ENCODE data around the gene SFI1. TPM values are rescaled to one million over a fixed set of nuclear protein-coding genes. Genes with fewer than 3 reads are reported as not detected.
"Not testable (repeated sequence)": the region's sequence is repeated elsewhere in the genome, so short reads cannot be mapped to it uniquely, and the experiment has no call there.

SFI1 gene
- polyA plus RNA-seq, 1 donor (not counting 4 experiments of a cell fraction or from before 2014, with no cell fraction given), result 10.7 TPM

- dilution Hi-C loops (cut with MboI; ENCODE audit: extremely low pct_ligation_motif_present, low sequenced_read_pairs), result no loop called here
- H3K27me3 ChIP-seq (ENCODE audit: control insufficient read depth, extremely low read depth, insufficient read depth, low read length), result no peaks in the 10 kb centered on the region
- no peak overlapping the region for H2AFZ ChIP-seq (ENCODE audit: control insufficient read depth, low read length)
Measured at GRCh38 chr22:31477329-31477728, 19.0 kb upstream of the SFI1 start.

GRCh38 chr22:31481129-31481528 lies 15.2 kb upstream of the SFI1 start:
- Histone ChIP-seq H3K9me1 (ENCODE audit: control insufficient read depth, extremely low read depth, insufficient read depth, low read length) (no peaks in the 10 kb centered on the region), H2AFZ (ENCODE audit: control insufficient read depth, low read length) (no peak overlapping the region), H3K9me3 (ENCODE audit: control insufficient read depth, low read depth, low read length) (no peaks in the 10 kb centered on the region), H3K36me3 (ENCODE audit: control insufficient read depth in 2 of 2, extremely low read depth in 1 of 2, insufficient read depth in 2 of 2, low read length in 2 of 2) (peaks cover 15 to 18% of the 10 kb centered on the region in 2 experiments), H3K27me3 (ENCODE audit: control insufficient read depth, extremely low read depth, insufficient read depth, low read length) (no peaks in the 10 kb centered on the region), H3K4me1 (ENCODE audit: control insufficient read depth, extremely low read depth, insufficient read depth, low read length) (no peaks in the 10 kb centered on the region), H3K27ac (ENCODE audit: control insufficient read depth, insufficient read depth, low read length) (no peak overlapping the region), H4K20me1 (ENCODE audit: control insufficient read depth, extremely low read depth, insufficient read depth, low read length) (no peaks in the 10 kb centered on the region), H3K4me3 (ENCODE audit: control insufficient read depth in 2 of 3, extremely low read depth in 1 of 3, insufficient read depth in 2 of 3, low read depth in 1 of 3, low read length in 3 of 3) (no peak overlapping the region), H3K4me2 (ENCODE audit: control insufficient read depth, extremely low read depth, insufficient read depth, low read depth, low read length) (no peak overlapping the region), H3K9ac (ENCODE audit: control insufficient read depth, extremely low read depth, insufficient read depth, low read length) (no peak overlapping the region), H3K79me2 (ENCODE audit: control insufficient read depth, insufficient read depth, low read length) (peaks cover 55% of the 10 kb centered on the region)
- TF ChIP-seq EZH2 (IDR thresholded peaks at IDR 0.05; ENCODE audit: low read length), result no peak
- TF ChIP-seq CTCF (optimal IDR thresholded peaks at IDR 0.05 in 1 of 3, IDR thresholded peaks at IDR 0.05 in 1 of 3, conservative IDR thresholded peaks at IDR 0.05 in 1 of 3; ENCODE audit: extremely low read depth in 1 of 3, insufficient read depth in 2 of 3, low read length in 3 of 3), result no peak
- DNase-seq (ENCODE audit: low read depth, low spot score), result no peak
- dilution Hi-C loops (cut with MboI; ENCODE audit: extremely low pct_ligation_motif_present, low sequenced_read_pairs), result no loop called here
- no peak for FAIRE-seq

More at GRCh38 chr22:31477329-31477728, 19.0 kb upstream of the SFI1 start:
- no peak for FAIRE-seq
- no peak overlapping the region for H3K27ac ChIP-seq (ENCODE audit: control insufficient read depth, insufficient read depth, low read length)
- no peaks in the 10 kb centered on the region for H3K9me3 ChIP-seq (ENCODE audit: control insufficient read depth, low read depth, low read length)
- no peaks in the 10 kb centered on the region for H3K9me1 ChIP-seq (ENCODE audit: control insufficient read depth, extremely low read depth, insufficient read depth, low read length)
- H3K9ac ChIP-seq (ENCODE audit: control insufficient read depth, extremely low read depth, insufficient read depth, low read length), result no peak overlapping the region
- H3K79me2 ChIP-seq (ENCODE audit: control insufficient read depth, insufficient read depth, low read length), result peaks cover 48% of the 10 kb centered on the region
- H3K4me3 ChIP-seq (ENCODE audit: control insufficient read depth in 2 of 3, extremely low read depth in 1 of 3, insufficient read depth in 2 of 3, low read depth in 1 of 3, low read length in 3 of 3), result no peak overlapping the region
- no peaks in the 10 kb centered on the region for H4K20me1 ChIP-seq (ENCODE audit: control insufficient read depth, extremely low read depth, insufficient read depth, low read length)
- H3K4me1 ChIP-seq (ENCODE audit: control insufficient read depth, extremely low read depth, insufficient read depth, low read length), result no peaks in the 10 kb centered on the region
- no peak overlapping the region for H3K4me2 ChIP-seq (ENCODE audit: control insufficient read depth, extremely low read depth, insufficient read depth, low read depth, low read length)
- TF ChIP-seq EZH2 (IDR thresholded peaks at IDR 0.05; ENCODE audit: low read length) (no peak), CTCF (optimal IDR thresholded peaks at IDR 0.05 in 1 of 3, IDR thresholded peaks at IDR 0.05 in 1 of 3, conservative IDR thresholded peaks at IDR 0.05 in 1 of 3; ENCODE audit: extremely low read depth in 1 of 3, insufficient read depth in 2 of 3, low read length in 3 of 3) (no peak)
- peaks cover 12 to 16% of the 10 kb centered on the region in 2 experiments for H3K36me3 ChIP-seq (ENCODE audit: control insufficient read depth in 2 of 2, extremely low read depth in 1 of 2, insufficient read depth in 2 of 2, low read length in 2 of 2)
- no peak for DNase-seq (ENCODE audit: low read depth, low spot score)

GRCh38 chr22:31482470-31482869 lies 13.9 kb upstream of the SFI1 start:
- H3K9ac ChIP-seq (ENCODE audit: control insufficient read depth, extremely low read depth, insufficient read depth, low read length); H4K20me1 ChIP-seq (ENCODE audit: control insufficient read depth, extremely low read depth, insufficient read depth, low read length); H2AFZ ChIP-seq (ENCODE audit: control insufficient read depth, low read length); FAIRE-seq; H3K4me2 ChIP-seq (ENCODE audit: control insufficient read depth, extremely low read depth, insufficient read depth, low read depth, low read length); dilution Hi-C loops (cut with MboI; ENCODE audit: extremely low pct_ligation_motif_present, low sequenced_read_pairs); DNase-seq (ENCODE audit: low read depth, low spot score); H3K9me3 ChIP-seq (ENCODE audit: control insufficient read depth, low read depth, low read length); H3K27ac ChIP-seq (ENCODE audit: control insufficient read depth, insufficient read depth, low read length); H3K9me1 ChIP-seq (ENCODE audit: control insufficient read depth, extremely low read depth, insufficient read depth, low read length); H3K4me3 ChIP-seq (ENCODE audit: control insufficient read depth in 2 of 3, extremely low read depth in 1 of 3, insufficient read depth in 2 of 3, low read depth in 1 of 3, low read length in 3 of 3); H3K27me3 ChIP-seq (ENCODE audit: control insufficient read depth, extremely low read depth, insufficient read depth, low read length); H3K4me1 ChIP-seq (ENCODE audit: control insufficient read depth, extremely low read depth, insufficient read depth, low read length): not testable (repeated sequence)
- peaks cover 58% of the 10 kb centered on the region for H3K79me2 ChIP-seq (ENCODE audit: control insufficient read depth, insufficient read depth, low read length)
- H3K36me3 ChIP-seq (ENCODE audit: control insufficient read depth in 2 of 2, extremely low read depth in 1 of 2, insufficient read depth in 2 of 2, low read length in 2 of 2), result peaks cover 18 to 19% of the 10 kb centered on the region in 2 experiments

GRCh38 chr22:31486369-31486768 lies 10.0 kb upstream of the SFI1 start:
- H3K9me3 ChIP-seq (ENCODE audit: control insufficient read depth, low read depth, low read length); FAIRE-seq; DNase-seq (ENCODE audit: low read depth, low spot score); H3K4me3 ChIP-seq (ENCODE audit: control insufficient read depth in 2 of 3, extremely low read depth in 1 of 3, insufficient read depth in 2 of 3, low read depth in 1 of 3, low read length in 3 of 3); H4K20me1 ChIP-seq (ENCODE audit: control insufficient read depth, extremely low read depth, insufficient read depth, low read length); H3K9me1 ChIP-seq (ENCODE audit: control insufficient read depth, extremely low read depth, insufficient read depth, low read length); H3K9ac ChIP-seq (ENCODE audit: control insufficient read depth, extremely low read depth, insufficient read depth, low read length); H3K4me2 ChIP-seq (ENCODE audit: control insufficient read depth, extremely low read depth, insufficient read depth, low read depth, low read length); H3K27me3 ChIP-seq (ENCODE audit: control insufficient read depth, extremely low read depth, insufficient read depth, low read length); H2AFZ ChIP-seq (ENCODE audit: control insufficient read depth, low read length); H3K27ac ChIP-seq (ENCODE audit: control insufficient read depth, insufficient read depth, low read length); dilution Hi-C loops (cut with MboI; ENCODE audit: extremely low pct_ligation_motif_present, low sequenced_read_pairs): not testable (repeated sequence)
- Histone ChIP-seq H3K4me1 (ENCODE audit: control insufficient read depth, extremely low read depth, insufficient read depth, low read length) (peaks cover 20% of the 10 kb centered on the region), H3K79me2 (ENCODE audit: control insufficient read depth, insufficient read depth, low read length) (peaks cover 64% of the 10 kb centered on the region), H3K36me3 (ENCODE audit: control insufficient read depth in 2 of 2, extremely low read depth in 1 of 2, insufficient read depth in 2 of 2, low read length in 2 of 2) (peaks cover 8 to 19% of the 10 kb centered on the region in 2 experiments)
